Suprapubic skin (tissue), 3 donors: Measurements from ENCODE around the gene ZC3H4.

Source experiments
- POLR2A ChIP-seq, 2 donors: fragments of 450-650 bp; IDR thresholded peaks; one replicate each; pipeline ENCODE4 v1.6.1; 2017; ENCODE audit warnings: antibody characterized with exemption in 2 of 2, mild to moderate bottlenecking in 2 of 2, moderate library complexity in 2 of 2
- TF ChIP-seq, protein P1 (sequence below), 2 donors: fragments of 200-600 bp in 1 of 2; fragments of 450-650 bp in 1 of 2; sonication (generic) in 1 of 2; IDR thresholded peaks; one replicate each; pipeline ENCODE4 v1.5.1; 2016 to 2019; ENCODE audit warnings: antibody characterized with exemption in 2 of 2, mild to moderate bottlenecking in 1 of 2, moderate library complexity in 1 of 2

DNA sequence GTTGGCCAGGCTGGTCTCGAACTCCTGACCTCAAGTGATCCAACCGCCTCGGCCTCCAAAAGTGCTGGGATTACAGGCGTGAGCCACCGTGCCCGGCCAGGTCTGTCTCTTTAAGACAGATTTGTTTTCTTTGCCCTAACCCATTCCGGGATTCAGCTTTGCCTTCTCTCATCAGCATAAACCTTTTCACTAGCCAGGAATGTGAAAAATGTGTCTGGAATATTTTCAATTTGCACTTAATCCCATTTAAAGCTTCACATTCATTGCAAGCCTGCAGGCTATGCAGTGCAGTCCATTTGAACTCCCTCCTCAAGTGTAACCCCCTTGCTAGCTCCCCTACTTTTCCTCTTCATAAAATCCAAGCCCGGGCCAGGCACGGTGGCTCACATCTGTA, 64.3 kb downstream of the ZC3H4 start:
- TF ChIP-seq, protein P1, sequence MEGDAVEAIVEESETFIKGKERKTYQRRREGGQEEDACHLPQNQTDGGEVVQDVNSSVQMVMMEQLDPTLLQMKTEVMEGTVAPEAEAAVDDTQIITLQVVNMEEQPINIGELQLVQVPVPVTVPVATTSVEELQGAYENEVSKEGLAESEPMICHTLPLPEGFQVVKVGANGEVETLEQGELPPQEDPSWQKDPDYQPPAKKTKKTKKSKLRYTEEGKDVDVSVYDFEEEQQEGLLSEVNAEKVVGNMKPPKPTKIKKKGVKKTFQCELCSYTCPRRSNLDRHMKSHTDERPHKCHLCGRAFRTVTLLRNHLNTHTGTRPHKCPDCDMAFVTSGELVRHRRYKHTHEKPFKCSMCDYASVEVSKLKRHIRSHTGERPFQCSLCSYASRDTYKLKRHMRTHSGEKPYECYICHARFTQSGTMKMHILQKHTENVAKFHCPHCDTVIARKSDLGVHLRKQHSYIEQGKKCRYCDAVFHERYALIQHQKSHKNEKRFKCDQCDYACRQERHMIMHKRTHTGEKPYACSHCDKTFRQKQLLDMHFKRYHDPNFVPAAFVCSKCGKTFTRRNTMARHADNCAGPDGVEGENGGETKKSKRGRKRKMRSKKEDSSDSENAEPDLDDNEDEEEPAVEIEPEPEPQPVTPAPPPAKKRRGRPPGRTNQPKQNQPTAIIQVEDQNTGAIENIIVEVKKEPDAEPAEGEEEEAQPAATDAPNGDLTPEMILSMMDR (IDR thresholded peaks at IDR 0.05): no peak
- TF ChIP-seq POLR2A (IDR thresholded peaks at IDR 0.05): no peak
